Breast epithelium (tissue), 4 donors: ENCODE results near the gene RPL32. TPM values are rescaled to one million over a fixed set of nuclear protein-coding genes. Genes with fewer than 3 reads are reported as not detected.
A peak's percentile ranks its signal among the peaks of the same experiment; 100 is the strongest.

Experiments
- DNase-seq, 2 donors: peaks; one replicate each; pipeline ENCODE4 v3.0.0-alpha.2; 2019; ENCODE audit warnings: low spot score in 2 of 2
- H3K27ac ChIP-seq, 2 donors: fragments of 200-600 bp; sonication (generic) in 1 of 2; one replicate each; pipeline ENCODE4 v1.5.1; 2016 to 2019; ENCODE audit warnings: mild to moderate bottlenecking in 1 of 2
- H3K27me3 ChIP-seq, 2 donors: fragments of 200-600 bp; sonication (generic) in 1 of 2; one replicate each; pipeline versions ENCODE4 v1.5.1 to v1.6.0; 2017 to 2019; ENCODE audit warnings: control low read depth in 1 of 2, mild to moderate bottlenecking in 1 of 2
- H3K36me3 ChIP-seq: fragments of 200-600 bp; one replicate; pipeline ENCODE4 v1.5.1; 2019
- H3K4me1 ChIP-seq, 2 donors: fragments of 200-600 bp; sonication (generic); one replicate each; pipeline ENCODE4 v1.5.1; 2016 to 2019; ENCODE audit warnings: control low read depth in 1 of 2
- H3K4me3 ChIP-seq, 3 donors: fragments of 200-600 bp; sonication (generic); 1 replicate in 2 of 3; 2 replicates in 1 of 3; pipeline ENCODE4 v1.5.1; 2016 to 2019; ENCODE audit warnings: mild to moderate bottlenecking in 3 of 3, moderate library complexity in 2 of 3
- H3K9me3 ChIP-seq, 2 donors: fragments of 200-600 bp; sonication (generic) in 1 of 2; one replicate each; pipeline ENCODE4 v1.5.1; 2016 to 2019; ENCODE audit warnings: control low read depth in 1 of 2
- CTCF ChIP-seq, 3 donors: fragments of 450-650 bp; IDR thresholded peaks; one replicate each; pipeline ENCODE4 v1.5.1; 2016 to 2017; ENCODE audit warnings: antibody characterized with exemption in 3 of 3, mild to moderate bottlenecking in 3 of 3, moderate library complexity in 3 of 3
- POLR2A ChIP-seq: fragments of 450-650 bp; IDR thresholded peaks from one replicate; pipeline ENCODE4 v1.6.1; 2016; ENCODE audit warnings: antibody characterized with exemption, mild to moderate bottlenecking, moderate library complexity
- POLR2AphosphoS5 ChIP-seq, 3 donors: sonication (generic); formaldehyde crosslinking; IDR thresholded peaks; one replicate each; pipeline ENCODE4 v1.6.1; 2017; ENCODE audit warnings: antibody characterized with exemption in 3 of 3
- intact Hi-C: fragments of 100-400 bp; cut with DNase I; formaldehyde crosslinking; loops from one replicate; pipeline ENCODE4 v1.15.1; 2023; ENCODE audit warnings: low total_unique reads
- total RNA-seq, 3 donors: library from RNA; depleted of rRNA; stranded (reverse); fragments of >200 nt; gene quantifications; one replicate each; pipeline ENCODE4 v1.1.0, GENCODE V29; 2016

The RPL32 gene
- total RNA-seq, 3 donors from 2014 or later: 945 to 1,485 (median 950) TPM

- TF ChIP-seq POLR2A (no peak), CTCF (IDR thresholded peaks at IDR 0.05) (no peak)
- DNase-seq: no peak
- intact Hi-C loops: no loop called here
- H3K4me3 ChIP-seq: no peak overlapping the region
- H3K27ac ChIP-seq: no peak overlapping the region
- H3K27me3 ChIP-seq: no peaks in the 10 kb centered on the region
- no peaks in the 10 kb centered on the region for H3K9me3 ChIP-seq
- H3K4me1 ChIP-seq: no peaks in the 10 kb centered on the region
- H3K36me3 ChIP-seq: no peaks in the 10 kb centered on the region
Observed at GRCh38 chr3:12812812-12813211, 28.6 kb downstream of the RPL32 start.

- H3K4me3 ChIP-seq: peak overlapping the region in 1 of 3 donors; percentile 65
Observed at GRCh38 chr3:12810961-12811360, 30.4 kb downstream of the RPL32 start.

GRCh38 chr3:12810013-12810780 lies 31.2 kb downstream of the RPL32 start:
- peak; percentile 91 to 92 for DNase-seq
- TF ChIP-seq POLR2A (peak; percentile 13), POLR2AphosphoS5 (IDR thresholded peaks at IDR 0.05) (peak in 2 of 3 donors; percentile 45 to 48), CTCF (IDR thresholded peaks at IDR 0.05) (peak; percentile 93 to 99 (median 96))
- peak overlapping the region; percentile 56 to 79 (median 65) for H3K4me3 ChIP-seq
- no peaks in the 10 kb centered on the region for H3K36me3 ChIP-seq
- no peaks in the 10 kb centered on the region for H3K4me1 ChIP-seq
- H3K27ac ChIP-seq: peak overlapping the region; percentile 79 to 83
- intact Hi-C loops: no loop called here
- no peaks in the 10 kb centered on the region for H3K9me3 ChIP-seq
- H3K27me3 ChIP-seq: no peaks in the 10 kb centered on the region

More at GRCh38 chr3:12810961-12811360, 30.4 kb downstream of the RPL32 start:
- TF ChIP-seq CTCF (IDR thresholded peaks at IDR 0.05) (no peak), POLR2AphosphoS5 (IDR thresholded peaks at IDR 0.05) (no peak), POLR2A (no peak)
- DNase-seq: no peak
- Histone ChIP-seq H3K36me3 (no peaks in the 10 kb centered on the region), H3K9me3 (no peaks in the 10 kb centered on the region), H3K27me3 (no peaks in the 10 kb centered on the region), H3K27ac (peak overlapping the region; percentile 79 to 83), H3K4me1 (no peaks in the 10 kb centered on the region)
- intact Hi-C loops: no loop called here

GRCh38 chr3:12809435-12809834 lies 31.9 kb downstream of the RPL32 start:
- no peaks in the 10 kb centered on the region for H3K4me1 ChIP-seq

More at GRCh38 chr3:12809435-12809834, 31.9 kb downstream of the RPL32 start:
- TF ChIP-seq POLR2A (no peak), POLR2AphosphoS5 (IDR thresholded peaks at IDR 0.05) (no peak), CTCF (IDR thresholded peaks at IDR 0.05) (no peak)
- Histone ChIP-seq H3K4me3 (peak overlapping the region; percentile 56 to 79 (median 65)), H3K27me3 (no peaks in the 10 kb centered on the region), H3K27ac (peak overlapping the region; percentile 79 to 83), H3K36me3 (no peaks in the 10 kb centered on the region), H3K9me3 (no peaks in the 10 kb centered on the region)
- intact Hi-C loops: loop anchor here (5.0 kb wide), 1 partner anchor 363 kb away; no protein-coding TSS in a partner anchor
- no peak for DNase-seq
